ENCODE results near the gene DHX36. TPM values are rescaled to one million over a fixed set of nuclear protein-coding genes. Genes with fewer than 3 reads are reported as not detected.

DHX36 gene
- total RNA-seq, 4 donors from 2014 or later = 33.7 to 115 (median 37.3) TPM

DNA sequence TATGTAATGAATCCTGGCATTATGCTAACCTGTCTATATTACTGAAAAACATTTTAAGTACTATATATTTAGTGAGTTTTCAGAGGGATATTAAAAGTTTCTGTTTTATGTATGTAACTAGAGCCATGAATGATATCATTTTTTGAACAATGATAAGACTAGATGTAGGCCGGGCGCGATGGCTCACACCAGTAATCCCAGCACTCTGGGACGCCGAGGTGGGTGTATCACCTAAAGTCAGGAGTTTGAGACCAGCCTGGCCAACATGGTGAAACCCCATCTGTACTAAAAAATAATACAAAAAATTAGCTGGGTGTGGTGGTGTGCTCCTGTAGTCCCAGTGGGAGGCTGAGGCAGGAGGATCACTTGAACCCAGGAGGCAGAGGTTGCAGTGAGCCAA, 34.1 kb downstream of the DHX36 start:
- TF ChIP-seq POLR2AphosphoS5 (IDR thresholded peaks at IDR 0.05) (no peak), EP300 (IDR thresholded peaks at IDR 0.05) (no peak), POLR2A (IDR thresholded peaks at IDR 0.05) (no peak)
- TF ChIP-seq, protein P1, sequence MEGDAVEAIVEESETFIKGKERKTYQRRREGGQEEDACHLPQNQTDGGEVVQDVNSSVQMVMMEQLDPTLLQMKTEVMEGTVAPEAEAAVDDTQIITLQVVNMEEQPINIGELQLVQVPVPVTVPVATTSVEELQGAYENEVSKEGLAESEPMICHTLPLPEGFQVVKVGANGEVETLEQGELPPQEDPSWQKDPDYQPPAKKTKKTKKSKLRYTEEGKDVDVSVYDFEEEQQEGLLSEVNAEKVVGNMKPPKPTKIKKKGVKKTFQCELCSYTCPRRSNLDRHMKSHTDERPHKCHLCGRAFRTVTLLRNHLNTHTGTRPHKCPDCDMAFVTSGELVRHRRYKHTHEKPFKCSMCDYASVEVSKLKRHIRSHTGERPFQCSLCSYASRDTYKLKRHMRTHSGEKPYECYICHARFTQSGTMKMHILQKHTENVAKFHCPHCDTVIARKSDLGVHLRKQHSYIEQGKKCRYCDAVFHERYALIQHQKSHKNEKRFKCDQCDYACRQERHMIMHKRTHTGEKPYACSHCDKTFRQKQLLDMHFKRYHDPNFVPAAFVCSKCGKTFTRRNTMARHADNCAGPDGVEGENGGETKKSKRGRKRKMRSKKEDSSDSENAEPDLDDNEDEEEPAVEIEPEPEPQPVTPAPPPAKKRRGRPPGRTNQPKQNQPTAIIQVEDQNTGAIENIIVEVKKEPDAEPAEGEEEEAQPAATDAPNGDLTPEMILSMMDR (IDR thresholded peaks at IDR 0.05) = no peak
- WGBS = 97% methylated on average over 5 of the region's 5 CpGs
- H3K27me3 ChIP-seq = no peaks in the 10 kb centered on the region
- DNase-seq (ENCODE audit: low spot score in 2 of 2) = no peak
- H3K4me3 ChIP-seq = no peak overlapping the region
- no peak overlapping the region for H3K27ac ChIP-seq
- H3K9me3 ChIP-seq = no peaks in the 10 kb centered on the region
- peaks cover 82% of the 10 kb centered on the region for H3K36me3 ChIP-seq
- H3K4me1 ChIP-seq = no peaks in the 10 kb centered on the region

DNA sequence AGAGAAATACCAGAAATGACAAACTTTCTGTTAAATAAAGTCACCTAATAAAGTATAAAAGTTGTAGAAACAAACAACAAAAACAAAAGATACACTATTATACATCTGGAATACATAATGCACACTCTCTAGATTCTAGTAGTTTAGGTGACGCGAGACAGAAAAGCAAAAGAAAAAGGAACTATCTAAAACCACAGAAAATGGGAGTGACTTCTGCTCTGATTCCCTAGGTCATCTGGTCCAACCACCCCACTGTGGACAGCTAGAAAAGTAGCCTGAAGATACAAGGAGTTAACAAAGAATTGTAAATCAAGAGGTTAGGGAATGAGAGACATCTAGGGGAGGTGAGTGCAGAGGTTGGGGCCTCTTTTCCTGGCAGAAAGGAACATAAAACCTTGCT, 39.1 kb downstream of the DHX36 start:
- peaks cover 76% of the 10 kb centered on the region for H3K36me3 ChIP-seq
- no peak overlapping the region for H3K27ac ChIP-seq
- 88% methylated on average over 2 of the region's 2 CpGs for WGBS
- DNase-seq (ENCODE audit: low spot score in 2 of 2) = no peak
- TF ChIP-seq EP300 (IDR thresholded peaks at IDR 0.05) = no peak
- TF ChIP-seq POLR2AphosphoS5 (IDR thresholded peaks at IDR 0.05) = no peak
- TF ChIP-seq, protein P1 (IDR thresholded peaks at IDR 0.05) = no peak
- no peak for TF ChIP-seq POLR2A (IDR thresholded peaks at IDR 0.05)
- no peaks in the 10 kb centered on the region for H3K4me1 ChIP-seq
- H3K27me3 ChIP-seq = no peaks in the 10 kb centered on the region
- H3K4me3 ChIP-seq = no peak overlapping the region
- no peaks in the 10 kb centered on the region for H3K9me3 ChIP-seq

DNA sequence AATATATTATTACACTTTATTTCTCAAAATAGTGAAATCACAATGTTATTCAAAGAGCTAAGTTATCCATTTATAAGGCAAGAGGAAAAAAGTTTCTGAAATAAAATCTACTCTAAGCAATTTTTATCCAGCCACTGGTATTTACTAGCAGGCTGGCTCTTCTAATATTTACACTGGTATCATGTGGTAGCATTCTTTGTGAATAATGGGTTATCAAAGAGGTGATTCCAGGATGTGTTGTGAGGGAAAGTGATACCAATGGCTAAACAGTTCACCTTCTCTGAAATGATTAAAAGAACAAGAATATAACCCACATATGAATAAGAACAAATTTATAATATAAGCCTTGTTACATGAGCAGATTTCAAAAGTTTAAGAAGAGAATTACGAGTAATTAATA, 44.1 kb downstream of the DHX36 start:
- Histone ChIP-seq H3K36me3 (peaks cover 83% of the 10 kb centered on the region), H3K9me3 (no peaks in the 10 kb centered on the region), H3K27me3 (no peaks in the 10 kb centered on the region), H3K27ac (no peak overlapping the region), H3K4me1 (no peaks in the 10 kb centered on the region), H3K4me3 (no peak overlapping the region)
- DNase-seq (ENCODE audit: low spot score in 2 of 2) = no peak
- 92% methylated on average over 1 of the region's 1 CpG for WGBS
- TF ChIP-seq POLR2A (IDR thresholded peaks at IDR 0.05) = no peak
- TF ChIP-seq, protein P1 (IDR thresholded peaks at IDR 0.05) = no peak
- no peak for TF ChIP-seq EP300 (IDR thresholded peaks at IDR 0.05)
- TF ChIP-seq POLR2AphosphoS5 (IDR thresholded peaks at IDR 0.05) = no peak

DNA sequence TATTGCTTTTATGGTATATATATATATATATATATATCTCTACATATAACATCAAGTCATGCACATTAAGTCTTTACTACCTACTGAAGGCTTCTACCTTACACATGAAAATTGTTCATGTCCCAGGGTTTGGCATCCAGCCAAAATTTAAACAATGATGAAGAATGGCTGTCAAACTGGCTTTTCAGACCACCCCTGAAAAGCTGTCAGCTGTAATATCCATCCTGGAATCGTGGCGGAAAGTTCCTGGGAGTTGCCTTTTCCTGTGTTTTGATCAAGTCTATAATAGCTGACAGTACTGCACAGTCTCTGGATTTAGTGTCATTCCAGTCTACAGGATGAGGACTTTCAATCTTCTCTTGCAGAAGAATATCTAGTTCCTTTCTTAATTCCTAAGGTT, 48.3 kb downstream of the DHX36 start:
- Histone ChIP-seq H3K4me3 (no peak overlapping the region), H3K27ac (no peak overlapping the region), H3K9me3 (no peaks in the 10 kb centered on the region), H3K4me1 (no peaks in the 10 kb centered on the region), H3K36me3 (peaks cover 76% of the 10 kb centered on the region), H3K27me3 (no peaks in the 10 kb centered on the region)
- DNase-seq (ENCODE audit: low spot score in 2 of 2) = no peak
- 57% methylated on average over 2 of the region's 2 CpGs for WGBS
- no peak for TF ChIP-seq POLR2A (IDR thresholded peaks at IDR 0.05)
- TF ChIP-seq, protein P1 (IDR thresholded peaks at IDR 0.05) = no peak
- no peak for TF ChIP-seq POLR2AphosphoS5 (IDR thresholded peaks at IDR 0.05)
- TF ChIP-seq EP300 (IDR thresholded peaks at IDR 0.05) = no peak

DNA sequence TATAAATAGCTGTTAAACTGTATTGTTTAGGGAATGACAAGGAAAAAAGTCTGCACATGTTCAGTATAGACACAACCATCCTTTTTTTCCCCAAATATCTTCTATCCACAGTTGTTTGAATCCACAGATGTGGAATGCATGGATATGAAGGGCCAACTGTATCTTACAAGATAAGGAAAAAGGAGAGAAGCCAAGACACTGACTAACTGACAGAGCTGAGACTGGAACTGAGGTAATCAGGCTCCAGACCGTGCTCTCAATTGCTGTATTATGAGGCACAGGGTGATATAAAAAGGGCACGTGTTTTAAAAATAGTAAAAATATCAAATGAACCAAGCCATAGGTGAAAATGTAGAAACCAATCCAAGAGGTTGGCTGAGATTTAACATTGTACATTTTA, 49.0 kb downstream of the DHX36 start:
- no peaks in the 10 kb centered on the region for H3K4me1 ChIP-seq
- no peaks in the 10 kb centered on the region for H3K9me3 ChIP-seq
- no peaks in the 10 kb centered on the region for H3K27me3 ChIP-seq
- H3K27ac ChIP-seq = no peak overlapping the region
- TF ChIP-seq EP300 (IDR thresholded peaks at IDR 0.05) (no peak), POLR2AphosphoS5 (IDR thresholded peaks at IDR 0.05) (no peak), POLR2A (IDR thresholded peaks at IDR 0.05) (no peak)
- TF ChIP-seq, protein P1 (IDR thresholded peaks at IDR 0.05) = no peak
- peaks cover 75% of the 10 kb centered on the region for H3K36me3 ChIP-seq
- WGBS = 96% methylated on average over 2 of the region's 2 CpGs
- no peak for DNase-seq (ENCODE audit: low spot score in 2 of 2)
- H3K4me3 ChIP-seq = no peak overlapping the region

Data from suprapubic skin (tissue), 4 donors.